ENCODE measurements around the gene CD19. TPM values are rescaled to one million over a fixed set of nuclear protein-coding genes. Genes with fewer than 3 reads are reported as not detected.

Gene CD19
- polyA plus RNA-seq, 1 experiment: not detected

DNA sequence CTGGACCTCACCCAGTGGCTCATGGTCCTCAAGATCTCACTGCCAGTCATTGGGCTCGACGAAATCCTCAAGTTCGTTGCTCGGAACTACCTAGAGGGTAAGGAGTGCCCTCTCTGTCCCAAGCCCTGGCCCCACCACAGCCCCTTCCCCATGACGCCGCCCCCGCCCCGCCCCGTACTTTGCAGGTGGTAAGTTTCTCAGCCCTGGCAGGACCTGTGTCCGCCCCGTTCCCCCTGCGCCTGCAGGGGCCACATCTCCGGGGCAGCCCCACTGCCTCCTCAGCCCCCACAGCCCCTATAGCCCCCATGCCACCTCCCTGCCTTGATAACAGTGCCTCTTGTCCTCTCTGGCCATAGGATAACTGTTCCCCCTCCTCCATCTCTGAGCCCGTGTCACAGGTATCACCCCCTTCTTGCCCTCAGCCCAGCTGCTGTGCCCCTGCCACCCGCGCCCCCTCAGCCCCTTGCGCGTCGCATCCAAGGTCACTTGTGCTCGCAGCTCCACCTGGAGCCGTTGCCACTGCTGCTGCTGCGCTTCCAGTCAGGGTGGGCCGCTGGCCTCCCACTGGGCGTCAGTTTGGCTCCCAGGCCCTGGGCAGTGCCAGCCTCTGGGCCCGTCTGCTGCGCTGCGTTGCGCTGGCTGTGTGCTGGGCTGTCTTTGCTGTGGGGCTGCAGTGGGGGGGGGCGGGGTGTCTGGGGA is 28.3 kb upstream of the CD19 start:
- POLR2A ChIA-PET: no interaction called here
- H3K27ac ChIP-seq (ENCODE audit: low read depth, low read length): no peak overlapping the region

DNA sequence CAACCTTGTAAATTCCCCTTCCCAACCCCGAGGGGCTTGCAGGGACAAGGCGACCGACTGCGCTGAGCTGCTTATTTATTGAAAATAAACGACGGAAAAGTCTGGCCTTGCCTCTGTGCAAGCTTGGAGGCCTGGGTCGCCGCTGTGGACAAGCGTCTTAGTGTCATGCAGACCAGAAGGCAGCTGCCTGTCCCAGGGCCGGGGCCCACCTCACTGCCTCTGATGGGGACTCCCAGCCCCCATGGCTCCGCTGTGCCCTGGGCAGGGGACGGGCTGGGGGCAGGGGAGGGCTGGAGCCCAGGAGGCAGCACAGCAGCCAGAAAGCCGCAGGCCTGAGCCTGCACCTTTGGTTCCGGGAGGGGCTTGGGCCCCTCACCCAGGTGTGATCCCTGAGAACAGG is 27.4 kb upstream of the CD19 start:
- no peak for DNase-seq (ENCODE audit: low read depth, low spot score)
- TF ChIP-seq, protein P1, sequence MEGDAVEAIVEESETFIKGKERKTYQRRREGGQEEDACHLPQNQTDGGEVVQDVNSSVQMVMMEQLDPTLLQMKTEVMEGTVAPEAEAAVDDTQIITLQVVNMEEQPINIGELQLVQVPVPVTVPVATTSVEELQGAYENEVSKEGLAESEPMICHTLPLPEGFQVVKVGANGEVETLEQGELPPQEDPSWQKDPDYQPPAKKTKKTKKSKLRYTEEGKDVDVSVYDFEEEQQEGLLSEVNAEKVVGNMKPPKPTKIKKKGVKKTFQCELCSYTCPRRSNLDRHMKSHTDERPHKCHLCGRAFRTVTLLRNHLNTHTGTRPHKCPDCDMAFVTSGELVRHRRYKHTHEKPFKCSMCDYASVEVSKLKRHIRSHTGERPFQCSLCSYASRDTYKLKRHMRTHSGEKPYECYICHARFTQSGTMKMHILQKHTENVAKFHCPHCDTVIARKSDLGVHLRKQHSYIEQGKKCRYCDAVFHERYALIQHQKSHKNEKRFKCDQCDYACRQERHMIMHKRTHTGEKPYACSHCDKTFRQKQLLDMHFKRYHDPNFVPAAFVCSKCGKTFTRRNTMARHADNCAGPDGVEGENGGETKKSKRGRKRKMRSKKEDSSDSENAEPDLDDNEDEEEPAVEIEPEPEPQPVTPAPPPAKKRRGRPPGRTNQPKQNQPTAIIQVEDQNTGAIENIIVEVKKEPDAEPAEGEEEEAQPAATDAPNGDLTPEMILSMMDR (IDR thresholded peaks at IDR 0.05; ENCODE audit: low read depth, low read length): no peak
- CTCF ChIA-PET: no interaction called here
- H3K9me3 ChIP-seq (ENCODE audit: control insufficient read depth, insufficient read depth, low read length): no peaks in the 10 kb centered on the region; the same call in 1 of the 2 replicates
- H3K27ac ChIP-seq (ENCODE audit: low read depth, low read length): no peak overlapping the region
- no peak overlapping the region for H3K4me3 ChIP-seq (ENCODE audit: low read depth, low read length)
- POLR2A ChIA-PET: no interaction called here
- H3K27me3 ChIP-seq (ENCODE audit: control insufficient read depth, insufficient read depth, low read length): no peaks in the 10 kb centered on the region

More for the DNA sequence above, 28.3 kb upstream of the CD19 start:
- DNase-seq (ENCODE audit: low read depth, low spot score): no peak
- Histone ChIP-seq H3K4me3 (ENCODE audit: low read depth, low read length) (no peak overlapping the region), H3K27me3 (ENCODE audit: control insufficient read depth, insufficient read depth, low read length) (no peaks in the 10 kb centered on the region), H3K9me3 (ENCODE audit: control insufficient read depth, insufficient read depth, low read length) (no peaks in the 10 kb centered on the region; the same call in 1 of the 2 replicates)
- CTCF ChIA-PET: no interaction called here
- TF ChIP-seq, protein P1 (IDR thresholded peaks at IDR 0.05; ENCODE audit: low read depth, low read length): no peak

DNA sequence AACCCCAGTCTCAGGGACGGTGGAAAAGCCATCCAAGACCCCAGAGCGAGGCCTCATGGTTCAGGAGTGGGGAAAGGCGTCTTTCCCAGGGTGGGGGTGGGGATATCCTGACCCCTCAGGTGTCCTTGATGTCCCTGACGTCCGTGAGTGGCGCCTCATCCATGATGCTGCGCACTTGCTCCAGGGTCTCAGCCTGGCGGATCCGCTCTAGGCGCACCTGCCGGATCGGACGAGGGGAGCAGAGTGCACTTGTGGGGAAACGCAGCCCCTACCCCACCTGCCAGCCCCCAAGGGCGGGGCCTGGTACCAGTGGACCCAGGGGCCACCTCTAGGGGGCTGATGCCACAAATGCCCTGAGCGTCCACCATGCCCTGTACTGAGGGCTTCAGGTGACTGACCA is 26.9 kb upstream of the CD19 start:
- Histone ChIP-seq H3K27ac (ENCODE audit: low read depth, low read length) (no peak overlapping the region), H3K9me3 (ENCODE audit: control insufficient read depth, insufficient read depth, low read length) (no peaks in the 10 kb centered on the region; the same call in 1 of the 2 replicates), H3K4me3 (ENCODE audit: low read depth, low read length) (no peak overlapping the region), H3K27me3 (ENCODE audit: control insufficient read depth, insufficient read depth, low read length) (no peaks in the 10 kb centered on the region)
- ChIA-PET CTCF (no interaction called here), POLR2A (no interaction called here)
- DNase-seq (ENCODE audit: low read depth, low spot score): no peak
- TF ChIP-seq, protein P1 (IDR thresholded peaks at IDR 0.05; ENCODE audit: low read depth, low read length): no peak

DNA sequence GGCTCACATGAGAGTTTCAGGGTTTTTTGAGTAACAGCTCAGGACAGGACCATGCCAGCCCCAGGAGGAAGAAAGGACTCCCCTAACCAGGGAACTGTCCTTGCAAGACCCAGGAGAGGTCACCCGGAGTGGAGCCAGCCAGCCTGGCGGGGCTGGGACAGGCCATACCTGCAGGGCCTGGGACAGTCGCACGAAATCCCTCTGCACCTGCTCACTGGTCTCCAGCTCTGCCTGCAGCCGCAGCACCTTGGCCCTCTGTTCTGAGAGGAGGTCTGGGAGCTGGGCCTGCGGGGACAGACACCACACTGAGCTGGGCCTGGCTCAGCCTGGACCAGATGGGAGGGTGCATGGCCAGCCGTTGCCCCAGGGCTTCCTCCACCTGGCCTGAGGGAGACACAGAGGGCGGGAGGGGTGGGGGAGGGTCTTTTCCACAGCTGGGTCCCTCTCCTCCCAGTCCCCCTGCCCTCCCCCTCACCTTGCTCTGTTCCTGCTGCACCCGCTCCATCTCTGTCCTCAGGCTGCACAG is 26.5 kb upstream of the CD19 start:
- ChIA-PET POLR2A (no interaction called here), CTCF (no interaction called here)

More for the DNA sequence above, 26.5 kb upstream of the CD19 start:
- H3K27me3 ChIP-seq (ENCODE audit: control insufficient read depth, insufficient read depth, low read length): no peaks in the 10 kb centered on the region
- no peak overlapping the region for H3K27ac ChIP-seq (ENCODE audit: low read depth, low read length)
- TF ChIP-seq, protein P1 (IDR thresholded peaks at IDR 0.05; ENCODE audit: low read depth, low read length): no peak
- no peaks in the 10 kb centered on the region; the same call in 1 of the 2 replicates for H3K9me3 ChIP-seq (ENCODE audit: control insufficient read depth, insufficient read depth, low read length)
- DNase-seq (ENCODE audit: low read depth, low spot score): no peak
- H3K4me3 ChIP-seq (ENCODE audit: low read depth, low read length): no peak overlapping the region

All from AG04450 (cell line).